CD8-positive, alpha-beta memory T cell (primary cell): ENCODE results near the gene RPSA. TPM values are rescaled to one million over a fixed set of nuclear protein-coding genes. Genes with fewer than 3 reads are reported as not detected.
"Not testable (repeated sequence)": the region's sequence is repeated elsewhere in the genome, so short reads cannot be mapped to it uniquely, and the experiment has no call there.

ENCODE experiments used
- CTCF ChIA-PET: fragments of 350-600 bp; sonication (Branson Sonifier 250); formaldehyde crosslinking; loops from one replicate; lab custom pipeline; 2021; ENCODE audit warnings: antibody characterized with exemption; lab: Charles Lee
- POLR2A ChIA-PET: fragments of 350-600 bp; sonication (Branson Sonifier 250); formaldehyde crosslinking; loops from one replicate; lab custom pipeline; 2021; ENCODE audit warnings: antibody characterized with exemption; lab: Charles Lee
- DNase-seq, 5 donors: peaks; one replicate each; pipeline versions ENCODE4 v3.0.0 to v3.0.0-alpha.2; 2020 to 2022; ENCODE audit warnings: mixed read lengths in 1 of 5
- H3K27ac ChIP-seq: one replicate; pipeline ENCODE4 v1.7.0; 2013; ENCODE audit warnings: low read depth, mild to moderate bottlenecking, low read length, moderate library complexity
- H3K27me3 ChIP-seq: 2 replicates; pipeline ENCODE4 v1.7.0; 2013; ENCODE audit warnings: low read length, mild to moderate bottlenecking; ENCODE audit not compliant: insufficient read depth, poor library complexity, severe bottlenecking
- H3K36me3 ChIP-seq: 2 replicates; pipeline ENCODE4 v1.7.0; 2013; ENCODE audit warnings: mild to moderate bottlenecking, low read length, moderate library complexity; ENCODE audit not compliant: insufficient read depth
- H3K4me1 ChIP-seq: 2 replicates; pipeline ENCODE4 v1.7.0; 2013; ENCODE audit warnings: mild to moderate bottlenecking, low read length, moderate library complexity; ENCODE audit not compliant: insufficient read depth
- H3K4me3 ChIP-seq: 2 replicates; pipeline ENCODE4 v1.7.0; 2013; ENCODE audit warnings: mild to moderate bottlenecking, low read length
- H3K9me3 ChIP-seq: 2 replicates; pipeline ENCODE4 v1.7.0; 2013; ENCODE audit warnings: mild to moderate bottlenecking, low read length
- H3K27ac Mint-ChIP-seq, 8 donors: one replicate each; pipeline ENCODE4 v1.8.0; 2020 to 2021; ENCODE audit warnings: mixed read lengths in 8 of 8, mild to moderate bottlenecking in 6 of 8, inconsistent platforms in 3 of 8, moderate library complexity in 3 of 8
- H3K27me3 Mint-ChIP-seq, 2 donors: one replicate each; pipeline ENCODE4 v1.8.0; 2020 to 2021; ENCODE audit warnings: mixed read lengths in 2 of 2, mild to moderate bottlenecking in 1 of 2, moderate library complexity in 1 of 2
- H3K36me3 Mint-ChIP-seq, 3 donors: one replicate each; pipeline ENCODE4 v1.8.0; 2020 to 2021; ENCODE audit warnings: mixed read lengths in 3 of 3, inconsistent platforms in 1 of 3, mild to moderate bottlenecking in 1 of 3
- H3K4me1 Mint-ChIP-seq, 3 donors: one replicate each; pipeline ENCODE4 v1.8.0; 2020 to 2021; ENCODE audit warnings: mixed read lengths in 3 of 3, inconsistent platforms in 1 of 3, mild to moderate bottlenecking in 1 of 3
- H3K4me3 Mint-ChIP-seq, 7 donors: one replicate each; pipeline ENCODE4 v1.8.0; 2020 to 2021; ENCODE audit warnings: mixed read lengths in 7 of 7, mild to moderate bottlenecking in 6 of 7, moderate library complexity in 4 of 7, inconsistent platforms in 2 of 7
- H3K9me3 Mint-ChIP-seq, 5 donors: one replicate each; pipeline ENCODE4 v1.8.0; 2020 to 2022; ENCODE audit warnings: mixed read lengths in 5 of 5, mild to moderate bottlenecking in 3 of 5, moderate library complexity in 2 of 5, inconsistent platforms in 1 of 5
- polyA plus RNA-seq: library from polyadenylated mRNA; unstranded; fragments of 300-500 nt; fragmentation: Illumina TruSeq; gene quantifications from one replicate; pipeline ENCODE4 v1.2.3, GENCODE V29; 2021
- total RNA-seq, 2 experiments: library from RNA; stranded (reverse); gene quantifications; one replicate each; pipeline ENCODE4 v1.2.3, GENCODE V29; 2021

RPSA gene
- total and polyA plus RNA-seq, 3 experiments from 2014 or later, result 1,046 to 2,518 (median 2,459) TPM

DNA sequence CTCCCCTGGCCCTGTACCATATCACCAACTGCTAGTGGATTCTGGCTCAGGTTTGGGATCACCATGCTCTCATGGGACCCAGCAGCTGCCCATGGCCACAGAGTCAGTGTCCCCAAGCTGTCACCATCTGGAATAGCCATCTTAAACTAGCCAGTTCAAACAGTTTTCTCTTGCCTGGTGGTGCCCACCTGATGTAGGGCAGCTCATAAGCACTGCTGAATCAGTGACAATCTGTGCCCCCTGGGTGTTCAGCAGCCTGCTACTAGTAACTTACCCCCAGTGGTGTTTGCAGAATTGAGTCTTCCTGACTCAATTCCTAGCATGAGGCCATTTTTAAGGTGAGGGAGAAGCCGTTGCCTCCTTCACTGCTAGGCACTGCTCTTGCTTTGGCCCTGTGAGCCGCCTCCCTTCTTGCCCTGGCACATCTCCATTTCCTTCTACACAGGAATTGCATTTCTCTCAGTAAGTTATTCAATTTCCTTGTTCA, 7.9 kb downstream of the RPSA start:
- H3K9me3 ChIP-seq, result no peaks in the 10 kb centered on the region
- Mint-ChIP-seq H3K4me1 (peaks cover 22 to 38% (median 37%) of the 10 kb centered on the region in 3 donors), H3K9me3 (no peaks in the 10 kb centered on the region), H3K4me3 (no peak overlapping the region), H3K36me3 (peaks cover 6 to 57% (median 21%) of the 10 kb centered on the region in 3 donors), H3K27ac (peak overlapping the region in 7 of 8 donors; percentile 1 to 80 (median 33)), H3K27me3 (peaks cover 0 to 2% of the 10 kb centered on the region in 2 donors)
- H3K4me3 ChIP-seq, result no peak overlapping the region
- no peaks in the 10 kb centered on the region for H3K27me3 ChIP-seq
- no peak overlapping the region for H3K27ac ChIP-seq
- POLR2A ChIA-PET, result interaction anchor here (0.7 kb wide), 1 partner anchor 124 kb away, joined by 4 read pairs; no protein-coding TSS in a partner anchor
- H3K36me3 ChIP-seq, result peaks cover 28% of the 10 kb centered on the region
- no peak for DNase-seq
- H3K4me1 ChIP-seq, result peaks cover 9% of the 10 kb centered on the region
- CTCF ChIA-PET, result interaction anchor here (1.0 to 3.9 kb wide), 2 partner anchors 7 to 760 kb away, joined by 3 to 26 read pairs; partner anchors contain the start of gene RPSA

DNA sequence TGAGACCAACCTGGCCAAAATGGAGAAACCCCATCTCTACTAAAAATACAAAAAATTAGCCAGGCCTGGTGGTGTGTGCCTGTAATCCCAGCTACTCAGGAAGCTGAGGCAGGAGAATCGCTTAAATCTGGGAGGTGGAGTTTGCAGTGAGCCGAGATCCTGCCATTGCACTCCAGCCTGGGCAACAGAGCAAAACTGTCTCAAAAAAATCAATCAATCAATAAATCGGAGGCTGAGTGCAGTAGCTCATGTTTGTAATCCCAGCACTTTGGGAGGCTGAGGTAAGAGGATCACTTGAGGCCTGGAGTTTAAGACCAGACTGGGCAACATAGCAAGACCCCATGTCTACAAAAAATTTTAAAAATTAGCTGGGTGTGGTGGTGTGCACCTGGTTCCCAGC, 8.8 kb downstream of the RPSA start:
- not testable (repeated sequence) for H3K4me3 Mint-ChIP-seq, H3K27ac ChIP-seq, DNase-seq, H3K4me1 ChIP-seq, H3K9me3 ChIP-seq, H3K27me3 Mint-ChIP-seq, H3K4me3 ChIP-seq, H3K9me3 Mint-ChIP-seq, H3K27me3 ChIP-seq
- Mint-ChIP-seq H3K27ac (peak overlapping the region in 1 of 8 donors; percentile 88), H3K4me1 (peaks cover 17 to 30% (median 29%) of the 10 kb centered on the region in 3 donors), H3K36me3 (peaks cover 6 to 48% (median 18%) of the 10 kb centered on the region in 3 donors)
- CTCF ChIA-PET, result interaction anchor here (1.0 to 3.9 kb wide), 2 partner anchors 8 to 759 kb away, joined by 3 to 26 read pairs; partner anchors contain the start of gene RPSA
- H3K36me3 ChIP-seq, result peaks cover 20% of the 10 kb centered on the region
- POLR2A ChIA-PET, result interaction anchor here (0.7 to 1.2 kb wide), 2 partner anchors 9 to 33 kb away, joined by 5 to 8 read pairs; partner anchors contain the start of gene RPSA

DNA sequence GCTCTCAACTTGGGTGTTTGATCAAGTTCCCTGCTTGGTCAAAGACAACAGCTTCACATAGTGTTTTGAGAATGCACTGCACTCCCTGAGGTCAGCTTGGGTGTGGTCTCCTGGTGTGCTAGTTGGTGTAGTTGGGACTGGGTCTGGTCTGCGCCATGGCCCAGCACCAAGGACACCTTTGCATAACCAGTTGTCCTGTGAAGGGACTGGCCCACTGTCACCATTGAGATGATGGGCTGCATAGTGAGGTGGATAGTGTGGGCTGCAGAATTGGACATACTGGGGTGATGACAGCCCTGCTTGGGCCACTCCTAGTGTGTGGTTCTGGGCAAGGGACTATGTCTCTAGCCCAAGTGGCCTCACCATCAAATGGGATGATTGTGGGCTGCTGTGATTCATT, 9.5 kb downstream of the RPSA start:
- H3K4me3 ChIP-seq, result no peak overlapping the region
- H3K27ac Mint-ChIP-seq, result peak overlapping the region in 2 of 8 donors; percentile 17 to 29
- ChIA-PET CTCF (interaction anchor here (3.9 kb wide), 1 partner anchor 9 kb away, joined by 26 read pairs; the partner anchor contains the start of gene RPSA), POLR2A (interaction anchor here (0.7 to 1.2 kb wide), 2 partner anchors 9 to 34 kb away, joined by 5 to 8 read pairs; partner anchors contain the start of gene RPSA)
- H3K9me3 Mint-ChIP-seq, result no peaks in the 10 kb centered on the region
- H3K27me3 ChIP-seq, result no peaks in the 10 kb centered on the region
- no peaks in the 10 kb centered on the region for H3K9me3 ChIP-seq
- H3K4me1 Mint-ChIP-seq, result peaks cover 13 to 25% (median 22%) of the 10 kb centered on the region in 3 donors
- no peak overlapping the region for H3K27ac ChIP-seq
- H3K27me3 Mint-ChIP-seq, result peaks cover 0 to 2% of the 10 kb centered on the region in 2 donors
- peaks cover 15% of the 10 kb centered on the region for H3K36me3 ChIP-seq
- DNase-seq, result no peak
- peaks cover 6 to 41% (median 16%) of the 10 kb centered on the region in 3 donors for H3K36me3 Mint-ChIP-seq
- peaks cover 4% of the 10 kb centered on the region for H3K4me1 ChIP-seq
- no peak overlapping the region for H3K4me3 Mint-ChIP-seq

DNA sequence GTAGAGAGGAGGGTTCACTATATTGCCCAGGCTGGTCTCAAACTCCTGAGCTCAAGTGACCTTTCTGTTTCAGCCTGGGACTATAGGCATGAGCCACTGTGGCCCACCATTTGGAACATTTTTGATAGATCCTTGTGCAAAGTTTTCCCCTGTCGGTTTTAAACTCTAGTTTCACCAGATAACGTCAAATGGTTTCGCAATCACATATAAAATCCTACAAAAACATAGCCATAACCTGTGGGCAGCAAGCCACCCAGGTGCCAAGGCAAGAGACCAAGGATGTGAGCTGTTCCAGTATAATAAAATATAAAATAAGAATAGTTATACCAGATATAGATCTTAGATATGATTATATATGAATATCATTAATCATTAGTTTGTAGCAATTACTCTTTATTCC, 10.5 kb downstream of the RPSA start:
- not testable (repeated sequence) for H3K4me3 ChIP-seq, H3K4me1 ChIP-seq, H3K27ac ChIP-seq, H3K4me3 Mint-ChIP-seq, H3K27me3 Mint-ChIP-seq, DNase-seq, H3K27ac Mint-ChIP-seq, H3K27me3 ChIP-seq, H3K36me3 ChIP-seq, H3K9me3 Mint-ChIP-seq, H3K9me3 ChIP-seq
- ChIA-PET POLR2A (interaction anchor here (0.5 to 0.8 kb wide), 4 partner anchors 10 to 272 kb away, joined by 3 to 6 read pairs (median 4); partner anchors contain the start of gene RPSA), CTCF (interaction anchor here (0.9 to 3.9 kb wide), 3 partner anchors 10 to 30 kb away, joined by 3 to 26 read pairs (median 7); partner anchors contain the start of gene RPSA)
- H3K4me1 Mint-ChIP-seq, result peaks cover 5 to 16% (median 16%) of the 10 kb centered on the region in 3 donors
- peaks cover 0 to 31% (median 10%) of the 10 kb centered on the region in 3 donors for H3K36me3 Mint-ChIP-seq

DNA sequence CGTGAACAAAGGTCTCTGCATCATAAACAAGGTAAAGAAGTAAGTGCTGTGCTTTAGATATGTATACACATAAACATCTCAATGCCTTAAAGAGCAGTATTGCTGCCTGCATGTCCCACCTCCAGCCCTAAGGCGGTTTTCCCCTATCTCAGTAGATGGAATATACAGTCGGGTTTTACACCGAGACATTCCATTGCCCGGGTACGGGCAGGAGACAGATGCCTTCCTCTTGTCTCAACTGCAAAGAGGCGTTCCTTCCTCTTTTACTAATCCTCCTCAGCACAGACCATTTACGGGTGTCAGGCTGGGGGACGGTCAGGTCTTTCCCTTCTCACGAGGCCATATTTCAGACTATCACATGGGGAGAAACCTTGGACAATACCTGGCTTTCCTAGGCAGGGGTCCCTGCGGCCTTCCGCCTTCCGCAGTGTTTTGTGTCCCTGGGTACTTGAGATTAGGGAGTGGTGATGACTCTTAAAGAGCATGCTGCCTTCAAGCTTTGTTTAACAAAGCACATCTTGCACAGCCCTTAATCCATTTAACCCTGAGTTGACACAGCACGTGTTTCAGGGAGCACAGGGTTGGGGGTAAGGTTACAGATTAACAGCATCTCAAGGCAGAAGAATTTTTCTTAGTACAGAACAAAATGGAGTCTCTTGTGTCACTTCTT, 12.2 kb downstream of the RPSA start:
- Mint-ChIP-seq H3K27ac (peak overlapping the region in 2 of 8 donors; percentile 3 to 15), H3K4me1 (peaks cover 1 to 12% (median 10%) of the 10 kb centered on the region in 3 donors), H3K36me3 (peaks cover 0 to 14% (median 4%) of the 10 kb centered on the region in 3 donors)
- H3K27me3 Mint-ChIP-seq, POLR2A ChIA-PET, H3K4me1 ChIP-seq, H3K9me3 ChIP-seq, CTCF ChIA-PET, H3K4me3 Mint-ChIP-seq, DNase-seq, H3K27ac ChIP-seq, H3K9me3 Mint-ChIP-seq, H3K27me3 ChIP-seq, H3K4me3 ChIP-seq, H3K36me3 ChIP-seq: not testable (repeated sequence)

DNA sequence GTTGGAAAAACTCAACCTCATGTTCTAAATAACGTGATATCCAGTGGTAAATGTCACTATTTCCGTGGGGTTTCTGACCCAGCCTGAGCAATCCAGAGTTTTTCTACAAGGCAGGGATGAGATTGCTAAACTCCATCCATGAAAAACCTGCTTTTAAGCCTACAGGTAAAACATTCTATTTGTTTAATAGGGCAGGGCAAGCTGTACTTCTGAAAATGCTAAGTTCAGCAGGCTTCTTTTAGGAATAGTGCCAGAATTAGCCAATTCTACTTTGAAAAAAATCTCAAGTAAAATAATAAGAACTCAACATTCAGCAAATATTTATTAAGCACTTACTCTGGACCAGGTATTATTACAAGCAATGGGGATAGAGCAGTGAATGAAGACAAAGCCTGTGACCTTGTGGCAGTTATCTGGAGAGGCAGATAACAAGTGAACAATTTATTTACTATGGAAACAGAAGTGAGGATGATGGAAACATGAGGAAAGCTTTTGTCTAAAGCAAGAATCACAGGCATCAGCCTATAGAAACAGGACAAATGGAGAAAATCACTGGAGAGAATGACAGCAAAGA, 13.3 kb downstream of the RPSA start:
- no peak overlapping the region for H3K27ac Mint-ChIP-seq
- H3K4me1 Mint-ChIP-seq, result peaks cover 1 to 12% (median 10%) of the 10 kb centered on the region in 3 donors
- Histone ChIP-seq H3K27ac (no peak overlapping the region), H3K4me3 (no peak overlapping the region), H3K36me3 (no peaks in the 10 kb centered on the region), H3K9me3 (no peaks in the 10 kb centered on the region), H3K4me1 (no peaks in the 10 kb centered on the region), H3K27me3 (no peaks in the 10 kb centered on the region)
- peaks cover 0 to 3% (median 3%) of the 10 kb centered on the region in 3 donors for H3K36me3 Mint-ChIP-seq
- POLR2A ChIA-PET, result no interaction called here
- no peak overlapping the region for H3K4me3 Mint-ChIP-seq
- CTCF ChIA-PET, result no interaction called here
- H3K9me3 Mint-ChIP-seq, result no peaks in the 10 kb centered on the region
- no peak for DNase-seq
- H3K27me3 Mint-ChIP-seq, result peaks cover 0 to 2% of the 10 kb centered on the region in 2 donors

DNA sequence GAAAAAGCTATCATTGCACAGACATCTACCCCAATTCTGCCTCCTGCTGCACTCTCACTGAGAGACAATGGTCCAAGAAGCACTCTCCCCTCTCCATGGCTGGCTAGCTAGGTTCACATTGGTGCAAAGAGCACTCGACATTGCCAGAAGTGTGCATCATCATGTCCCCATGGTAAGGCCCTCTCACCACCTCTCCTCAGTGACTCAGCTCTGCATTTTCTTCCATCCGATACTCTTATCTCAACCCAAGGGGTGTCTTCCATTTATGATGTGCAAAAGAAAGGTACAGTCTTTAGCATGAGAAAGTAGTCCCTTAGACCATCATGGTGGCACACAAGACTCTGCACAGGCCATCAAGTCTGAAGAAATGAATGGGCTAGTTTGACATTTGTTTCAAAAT, 14.0 kb downstream of the RPSA start:
- ChIA-PET CTCF (no interaction called here), POLR2A (no interaction called here)
- Mint-ChIP-seq H3K36me3 (peaks cover 0 to 3% (median 2%) of the 10 kb centered on the region in 3 donors), H3K27ac (no peak overlapping the region), H3K4me1 (peaks cover 1 to 12% (median 10%) of the 10 kb centered on the region in 3 donors), H3K4me3 (no peak overlapping the region), H3K9me3 (no peaks in the 10 kb centered on the region), H3K27me3 (peaks cover 0 to 2% of the 10 kb centered on the region in 2 donors)
- Histone ChIP-seq H3K27me3 (no peaks in the 10 kb centered on the region), H3K4me1 (no peaks in the 10 kb centered on the region), H3K9me3 (no peaks in the 10 kb centered on the region), H3K27ac (no peak overlapping the region), H3K4me3 (no peak overlapping the region), H3K36me3 (no peaks in the 10 kb centered on the region)
- no peak for DNase-seq
